Retina (tissue), 1 donor: ENCODE results near the gene CEMIP.
A peak's percentile ranks its signal among the peaks of the same experiment; 100 is the strongest.

Experiments
- DNase-seq: peaks from one replicate; pipeline ENCODE4 v3.0.0-alpha.2; 2016

Gene CEMIP

GRCh38 chr15:80785811-80786354, 6.7 kb downstream of the CEMIP start:
- DNase-seq, result no peak

- no peak for DNase-seq
These were observed 8.1 kb downstream of the CEMIP start for GRCh38 chr15:80787316-80787715.

- peak; percentile 71 for DNase-seq
These were observed 9.4 kb downstream of the CEMIP start for GRCh38 chr15:80788536-80788935.

GRCh38 chr15:80789296-80789695, 10.1 kb downstream of the CEMIP start:
- DNase-seq, result no peak

- DNase-seq, result no peak
These were observed 10.6 kb downstream of the CEMIP start for GRCh38 chr15:80789796-80790195.

- DNase-seq, result no peak
These were observed 11.1 kb downstream of the CEMIP start for GRCh38 chr15:80790236-80790635.

- no peak for DNase-seq
These were observed 11.8 kb downstream of the CEMIP start for GRCh38 chr15:80791004-80791403.

- no peak for DNase-seq
These were observed 17.2 kb downstream of the CEMIP start for GRCh38 chr15:80796407-80796806.

GRCh38 chr15:80798911-80799310, 19.7 kb downstream of the CEMIP start:
- no peak for DNase-seq

GRCh38 chr15:80800067-80800466, 20.9 kb downstream of the CEMIP start:
- no peak for DNase-seq

- DNase-seq, result no peak
These were observed 22.9 kb downstream of the CEMIP start for GRCh38 chr15:80801891-80802680.

GRCh38 chr15:80803580-80804525, 24.7 kb downstream of the CEMIP start:
- no peak for DNase-seq

- no peak for DNase-seq
These were observed 25.9 kb downstream of the CEMIP start for GRCh38 chr15:80804970-80805495.

- DNase-seq, result no peak
These were observed 32.7 kb downstream of the CEMIP start for GRCh38 chr15:80811781-80812315.

GRCh38 chr15:80815106-80815505, 35.9 kb downstream of the CEMIP start:
- DNase-seq, result no peak

GRCh38 chr15:80816049-80816653, 37.0 kb downstream of the CEMIP start:
- DNase-seq, result no peak

- DNase-seq, result no peak
These were observed 37.8 kb downstream of the CEMIP start for GRCh38 chr15:80816936-80817335.

- no peak for DNase-seq
These were observed 38.7 kb downstream of the CEMIP start for GRCh38 chr15:80817901-80818300.

GRCh38 chr15:80819001-80819400, 39.8 kb downstream of the CEMIP start:
- no peak for DNase-seq

- no peak for DNase-seq
These were observed 40.9 kb downstream of the CEMIP start for GRCh38 chr15:80820092-80820491.

GRCh38 chr15:80822256-80822655, 43.1 kb downstream of the CEMIP start:
- DNase-seq, result no peak

GRCh38 chr15:80822676-80823075, 43.5 kb downstream of the CEMIP start:
- no peak for DNase-seq

GRCh38 chr15:80823120-80823519, 44.0 kb downstream of the CEMIP start:
- DNase-seq, result no peak
